CD4-positive, CD25-positive, alpha-beta regulatory T cell (primary cell): ENCODE results near the gene TMBIM1. TPM values are rescaled to one million over a fixed set of nuclear protein-coding genes. Genes with fewer than 3 reads are reported as not detected.

Source experiments
- ATAC-seq, 2 donors: fragments of 150-1000 bp; cut with Tn5 transposase; one replicate each; pipeline ENCODE4 v1.10.0; 2021; ENCODE audit warnings: low read depth in 2 of 2, moderate number of reproducible peaks in 2 of 2, moderate library complexity in 1 of 2
- DNase-seq, 3 donors: peaks; one replicate each; pipeline versions ENCODE4 v3.0.0 to v3.0.0-alpha.2; 2012 to 2022; ENCODE audit warnings: mixed read lengths in 1 of 3
- H3K27ac ChIP-seq: one replicate; pipeline ENCODE4 v1.7.0; 2013; ENCODE audit warnings: mild to moderate bottlenecking, low read length; ENCODE audit not compliant: insufficient read depth, poor library complexity, severe bottlenecking
- H3K27me3 ChIP-seq: one replicate; pipeline ENCODE4 v1.7.0; 2013; ENCODE audit warnings: low read length; ENCODE audit not compliant: control insufficient read depth, insufficient read depth
- H3K36me3 ChIP-seq: one replicate; pipeline ENCODE4 v1.7.0; 2013; ENCODE audit warnings: mild to moderate bottlenecking, low read length, moderate library complexity; ENCODE audit not compliant: control insufficient read depth, insufficient read depth
- H3K4me1 ChIP-seq: 2 replicates; pipeline ENCODE4 v1.7.0; 2013; ENCODE audit warnings: mild to moderate bottlenecking, low read length; ENCODE audit not compliant: insufficient read depth, control insufficient read depth, poor library complexity, severe bottlenecking
- H3K4me3 ChIP-seq: one replicate; pipeline ENCODE4 v1.7.0; 2013; ENCODE audit warnings: low read depth, mild to moderate bottlenecking, low read length, moderate library complexity
- H3K9me3 ChIP-seq, 2 experiments: 1 replicate in 1 of 2; 2 replicates in 1 of 2; pipeline ENCODE4 v1.7.0; 2013; ENCODE audit warnings: low read length in 2 of 2, mild to moderate bottlenecking in 1 of 2, moderate library complexity in 1 of 2; ENCODE audit not compliant: control insufficient read depth in 2 of 2
- H3K27ac Mint-ChIP-seq, 3 donors: one replicate each; pipeline ENCODE4 v1.8.0; 2020 to 2022; ENCODE audit warnings: mild to moderate bottlenecking in 3 of 3, mixed read lengths in 3 of 3, moderate library complexity in 2 of 3
- H3K27me3 Mint-ChIP-seq: one replicate; pipeline ENCODE4 v1.8.0; 2022; ENCODE audit warnings: mild to moderate bottlenecking, mixed read lengths
- H3K36me3 Mint-ChIP-seq: one replicate; pipeline ENCODE4 v1.8.0; 2020; ENCODE audit warnings: mixed read lengths
- H3K4me1 Mint-ChIP-seq, 4 donors: one replicate each; pipeline ENCODE4 v1.8.0; 2020 to 2022; ENCODE audit warnings: mixed read lengths in 4 of 4, mild to moderate bottlenecking in 1 of 4
- H3K4me3 Mint-ChIP-seq, 4 donors: one replicate each; pipeline ENCODE4 v1.8.0; 2020 to 2022; ENCODE audit warnings: mild to moderate bottlenecking in 4 of 4, mixed read lengths in 4 of 4, moderate library complexity in 3 of 4
- H3K9me3 Mint-ChIP-seq, 7 donors: one replicate each; pipeline ENCODE4 v1.8.0; 2020 to 2022; ENCODE audit warnings: mixed read lengths in 7 of 7, mild to moderate bottlenecking in 3 of 7, moderate library complexity in 2 of 7
- polyA plus RNA-seq, 4 donors: library from polyadenylated mRNA; unstranded; fragments of 300-500 nt; fragmentation: Illumina TruSeq; gene quantifications; one replicate each; pipeline ENCODE4 v1.2.3, GENCODE V29; 2021
- total RNA-seq: library from RNA; stranded (reverse); gene quantifications from one replicate; pipeline ENCODE4 v1.2.3, GENCODE V29; 2022

TMBIM1 gene
- total RNA-seq (96.4 TPM), polyA plus RNA-seq (100 to 1,000 TPM; 161 to 180 (median 162) TPM)

- peak within 1 kb of the TSS; percentile 92 for H3K4me3 ChIP-seq
- peaks cover 5 to 67% (median 38%) of the 10 kb centered on the region in 4 donors for H3K4me1 Mint-ChIP-seq
- H3K27ac Mint-ChIP-seq = peak within 1 kb of the TSS; percentile 93 to 97 (median 97)
- DNase-seq (peak; percentile 72 to 85 (median 79)), ATAC-seq (peak; percentile 92)
- H3K36me3 ChIP-seq = no peaks in the 10 kb centered on the region
- no peaks in the 10 kb centered on the region for H3K9me3 Mint-ChIP-seq
- peaks cover 4% of the 10 kb centered on the region for H3K36me3 Mint-ChIP-seq
- no peaks in the 10 kb centered on the region for H3K9me3 ChIP-seq
- H3K27me3 Mint-ChIP-seq = no peaks in the 10 kb centered on the region
- H3K4me1 ChIP-seq = peaks cover 55% of the 10 kb centered on the region
- H3K4me3 Mint-ChIP-seq = peak within 1 kb of the TSS; percentile 89 to 97 (median 95)
- peak within 1 kb of the TSS; percentile 96 for H3K27ac ChIP-seq
- no peaks in the 10 kb centered on the region for H3K27me3 ChIP-seq
Measured at GRCh38 chr2:218292048-218293014, at the start of gene TMBIM1. Gene TMBIM1 (minus strand): TSS chr2:218292503. CDS start chr2:218282141, 10,362 bp downstream.

GRCh38 chr2:218341381-218341780, 49.1 kb upstream of the TMBIM1 start:
- ATAC-seq = no peak

GRCh38 chr2:218340656-218341055, 48.4 kb upstream of the TMBIM1 start:
- Mint-ChIP-seq H3K36me3 (no peaks in the 10 kb centered on the region), H3K27me3 (peaks cover 7% of the 10 kb centered on the region), H3K4me3 (no peak overlapping the region), H3K9me3 (peaks cover 0 to 1% (median 0%) of the 10 kb centered on the region in 7 donors), H3K4me1 (peaks cover 0 to 2% (median 0%) of the 10 kb centered on the region in 4 donors), H3K27ac (peak overlapping the region in 1 of 3 donors; percentile 17)
- H3K4me3 ChIP-seq = no peak overlapping the region
- ATAC-seq (no peak), DNase-seq (no peak)
- no peaks in the 10 kb centered on the region for H3K36me3 ChIP-seq
- no peaks in the 10 kb centered on the region for H3K27me3 ChIP-seq
- H3K27ac ChIP-seq = no peak overlapping the region
- H3K4me1 ChIP-seq = no peaks in the 10 kb centered on the region
- H3K9me3 ChIP-seq = no peaks in the 10 kb centered on the region

More at GRCh38 chr2:218341381-218341780, 49.1 kb upstream of the TMBIM1 start:
- no peak overlapping the region for H3K27ac Mint-ChIP-seq
- H3K4me1 ChIP-seq = no peaks in the 10 kb centered on the region
- H3K4me3 ChIP-seq = no peak overlapping the region
- H3K36me3 ChIP-seq = no peaks in the 10 kb centered on the region
- no peaks in the 10 kb centered on the region for H3K9me3 ChIP-seq
- H3K9me3 Mint-ChIP-seq = peaks cover 0 to 1% (median 0%) of the 10 kb centered on the region in 7 donors
- H3K4me1 Mint-ChIP-seq = peaks cover 0 to 2% (median 0%) of the 10 kb centered on the region in 4 donors
- no peaks in the 10 kb centered on the region for H3K27me3 ChIP-seq
- peaks cover 7% of the 10 kb centered on the region for H3K27me3 Mint-ChIP-seq
- H3K36me3 Mint-ChIP-seq = no peaks in the 10 kb centered on the region
- no peak for DNase-seq
- no peak overlapping the region for H3K4me3 Mint-ChIP-seq
- no peak overlapping the region for H3K27ac ChIP-seq

- Mint-ChIP-seq H3K4me1 (peaks cover 0 to 3% (median 0%) of the 10 kb centered on the region in 4 donors), H3K36me3 (no peaks in the 10 kb centered on the region), H3K4me3 (no peak overlapping the region), H3K27me3 (no peaks in the 10 kb centered on the region), H3K27ac (no peak overlapping the region), H3K9me3 (peaks cover 0 to 3% (median 0%) of the 10 kb centered on the region in 7 donors)
- Histone ChIP-seq H3K27me3 (no peaks in the 10 kb centered on the region), H3K27ac (no peak overlapping the region), H3K9me3 (no peaks in the 10 kb centered on the region), H3K36me3 (no peaks in the 10 kb centered on the region), H3K4me1 (peaks cover 4% of the 10 kb centered on the region), H3K4me3 (no peak overlapping the region)
- DNase-seq (no peak), ATAC-seq (no peak)
Measured at GRCh38 chr2:218334531-218334930, 42.2 kb upstream of the TMBIM1 start.

- Mint-ChIP-seq H3K27me3 (peaks cover under 1% of the 10 kb centered on the region), H3K27ac (peak overlapping the region in 1 of 3 donors; percentile 57), H3K36me3 (no peaks in the 10 kb centered on the region), H3K4me1 (peaks cover 0 to 3% (median 0%) of the 10 kb centered on the region in 4 donors), H3K4me3 (no peak overlapping the region), H3K9me3 (peaks cover 0 to 3% (median 0%) of the 10 kb centered on the region in 7 donors)
- DNase-seq (no peak), ATAC-seq (no peak)
- no peak overlapping the region for H3K27ac ChIP-seq
- no peaks in the 10 kb centered on the region for H3K36me3 ChIP-seq
- H3K4me1 ChIP-seq = peaks cover 4% of the 10 kb centered on the region
- H3K27me3 ChIP-seq = no peaks in the 10 kb centered on the region
- H3K4me3 ChIP-seq = no peak overlapping the region
- no peaks in the 10 kb centered on the region for H3K9me3 ChIP-seq
Measured at GRCh38 chr2:218332920-218333645, 40.8 kb upstream of the TMBIM1 start.

- no peak overlapping the region for H3K27ac ChIP-seq
- peaks cover 0 to 6% (median 1%) of the 10 kb centered on the region in 4 donors for H3K4me1 Mint-ChIP-seq
- no peak overlapping the region for H3K4me3 ChIP-seq
- H3K27me3 Mint-ChIP-seq = peaks cover 4% of the 10 kb centered on the region
- no peaks in the 10 kb centered on the region for H3K36me3 ChIP-seq
- peaks cover 0 to 3% (median 0%) of the 10 kb centered on the region in 7 donors for H3K9me3 Mint-ChIP-seq
- peaks cover 4% of the 10 kb centered on the region for H3K4me1 ChIP-seq
- peak overlapping the region in 1 of 4 donors; percentile 54 for H3K4me3 Mint-ChIP-seq
- H3K27ac Mint-ChIP-seq = no peak overlapping the region
- H3K9me3 ChIP-seq = no peaks in the 10 kb centered on the region
- DNase-seq (no peak), ATAC-seq (no peak)
- no peaks in the 10 kb centered on the region for H3K36me3 Mint-ChIP-seq
- H3K27me3 ChIP-seq = no peaks in the 10 kb centered on the region
Measured at GRCh38 chr2:218332288-218332687, 40.0 kb upstream of the TMBIM1 start.

- Mint-ChIP-seq H3K27ac (no peak overlapping the region), H3K27me3 (peaks cover 4% of the 10 kb centered on the region), H3K9me3 (peaks cover 0 to 3% (median 0%) of the 10 kb centered on the region in 7 donors), H3K4me3 (no peak overlapping the region), H3K36me3 (no peaks in the 10 kb centered on the region), H3K4me1 (peaks cover 0 to 6% (median 1%) of the 10 kb centered on the region in 4 donors)
- Histone ChIP-seq H3K4me1 (peaks cover 4% of the 10 kb centered on the region), H3K9me3 (no peaks in the 10 kb centered on the region), H3K27me3 (no peaks in the 10 kb centered on the region), H3K27ac (no peak overlapping the region), H3K36me3 (no peaks in the 10 kb centered on the region), H3K4me3 (no peak overlapping the region)
- ATAC-seq (no peak), DNase-seq (no peak)
Measured at GRCh38 chr2:218331745-218332144, 39.4 kb upstream of the TMBIM1 start.
